Choroid plexus epithelial cell (primary cell): ENCODE measurements around the gene ADGRA3.
"Not testable (repeated sequence)": the region's sequence is repeated elsewhere in the genome, so short reads cannot be mapped to it uniquely, and the experiment has no call there.

ENCODE experiments used
- DNase-seq: peaks from one replicate; pipeline ENCODE4 v3.0.0-alpha.2; 2010; ENCODE audit warnings: low read depth
- H3K4me3 ChIP-seq: 2 replicates; pipeline ENCODE4 v1.5.1; 2011; ENCODE audit warnings: low read depth, mild to moderate bottlenecking, control low read depth, low read length, moderate library complexity
- TF ChIP-seq, protein P1 (sequence below): conservative IDR thresholded peaks from 2 replicates; pipeline ENCODE4 v1.5.1; 2011; ENCODE audit warnings: low read depth, mild to moderate bottlenecking, control low read depth, inconsistent platforms, low read length, moderate library complexity

The ADGRA3 gene

GRCh38 chr4:22476011-22476410 is 39.9 kb downstream of the ADGRA3 start:
- H3K4me3 ChIP-seq = no peak overlapping the region
- DNase-seq = no peak
- TF ChIP-seq, protein P1, sequence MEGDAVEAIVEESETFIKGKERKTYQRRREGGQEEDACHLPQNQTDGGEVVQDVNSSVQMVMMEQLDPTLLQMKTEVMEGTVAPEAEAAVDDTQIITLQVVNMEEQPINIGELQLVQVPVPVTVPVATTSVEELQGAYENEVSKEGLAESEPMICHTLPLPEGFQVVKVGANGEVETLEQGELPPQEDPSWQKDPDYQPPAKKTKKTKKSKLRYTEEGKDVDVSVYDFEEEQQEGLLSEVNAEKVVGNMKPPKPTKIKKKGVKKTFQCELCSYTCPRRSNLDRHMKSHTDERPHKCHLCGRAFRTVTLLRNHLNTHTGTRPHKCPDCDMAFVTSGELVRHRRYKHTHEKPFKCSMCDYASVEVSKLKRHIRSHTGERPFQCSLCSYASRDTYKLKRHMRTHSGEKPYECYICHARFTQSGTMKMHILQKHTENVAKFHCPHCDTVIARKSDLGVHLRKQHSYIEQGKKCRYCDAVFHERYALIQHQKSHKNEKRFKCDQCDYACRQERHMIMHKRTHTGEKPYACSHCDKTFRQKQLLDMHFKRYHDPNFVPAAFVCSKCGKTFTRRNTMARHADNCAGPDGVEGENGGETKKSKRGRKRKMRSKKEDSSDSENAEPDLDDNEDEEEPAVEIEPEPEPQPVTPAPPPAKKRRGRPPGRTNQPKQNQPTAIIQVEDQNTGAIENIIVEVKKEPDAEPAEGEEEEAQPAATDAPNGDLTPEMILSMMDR = no peak

DNA sequence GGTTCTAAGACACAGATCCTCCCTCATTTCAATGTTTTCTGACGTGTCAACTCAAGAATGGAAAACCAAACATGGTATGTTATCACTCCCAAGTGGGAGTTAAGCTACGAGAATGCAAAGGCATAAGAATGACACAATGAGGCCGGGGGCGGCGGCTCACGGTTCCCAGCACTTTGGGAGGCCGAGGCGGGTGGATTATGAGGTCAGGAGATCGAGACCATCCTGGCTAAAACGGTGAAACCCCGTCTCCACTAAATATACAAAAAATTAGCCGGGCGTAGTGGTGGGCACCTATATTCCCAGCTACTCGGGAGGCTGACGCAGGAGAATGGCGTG is 40.6 kb downstream of the ADGRA3 start:
- peak; percentile 53 for DNase-seq
- not testable (repeated sequence) for H3K4me3 ChIP-seq

DNA sequence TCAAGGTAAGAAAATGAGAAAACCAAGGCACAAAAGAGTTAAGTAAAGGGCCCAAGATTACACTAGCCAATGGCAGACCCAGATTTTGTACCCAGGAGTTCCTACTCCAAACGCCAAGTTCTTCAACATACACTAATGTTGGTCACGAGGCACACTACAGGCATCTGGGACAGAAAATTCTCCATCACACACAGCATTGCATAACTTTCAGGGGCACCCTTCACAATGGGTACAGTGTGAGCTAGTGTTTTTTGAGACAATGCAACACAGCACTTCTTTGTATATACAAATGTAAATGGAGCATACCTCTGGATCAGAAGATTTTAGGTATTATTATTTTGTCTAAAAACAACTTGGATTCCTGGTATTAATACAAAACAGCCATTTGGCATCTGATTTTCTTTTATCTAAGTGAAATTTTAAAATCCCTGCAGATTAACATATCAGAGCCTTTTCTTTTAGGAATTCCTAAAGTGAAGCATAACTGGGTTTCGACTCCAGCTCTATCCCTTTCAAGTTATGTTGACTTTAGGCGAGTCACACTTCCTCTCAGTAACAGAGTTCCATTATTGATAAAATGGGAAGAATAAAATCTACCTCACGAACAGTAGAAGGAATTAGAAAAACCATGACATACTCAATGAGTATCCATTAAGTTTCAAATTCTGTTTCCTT is 41.1 kb downstream of the ADGRA3 start:
- peak; percentile 43 for DNase-seq
- TF ChIP-seq, protein P1 = no peak
- no peak overlapping the region for H3K4me3 ChIP-seq

DNA sequence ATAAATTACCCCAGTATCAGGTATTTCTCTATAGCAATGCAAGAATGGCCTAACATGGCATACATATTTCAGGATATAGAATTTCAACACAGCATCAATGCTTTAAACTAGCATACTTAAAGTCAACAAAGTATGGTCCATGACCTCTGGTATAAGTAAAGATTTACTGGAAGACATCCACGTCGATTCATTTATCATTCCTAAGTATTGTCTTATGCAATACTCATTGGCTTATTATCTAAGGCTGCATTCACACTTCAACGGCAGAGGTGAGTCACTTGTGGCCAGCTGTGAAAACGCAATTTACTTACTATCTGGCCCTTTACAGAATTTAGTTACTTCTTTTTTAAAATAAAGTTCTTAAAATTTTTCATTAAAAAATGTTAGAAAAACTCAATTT is 42.6 kb downstream of the ADGRA3 start:
- no peak overlapping the region for H3K4me3 ChIP-seq
- DNase-seq = peak; percentile 91
- TF ChIP-seq, protein P1 = no peak

- TF ChIP-seq, protein P1 = no peak
- no peak overlapping the region for H3K4me3 ChIP-seq
- DNase-seq = no peak
Measured at GRCh38 chr4:22471999-22472461, 43.8 kb downstream of the ADGRA3 start.

GRCh38 chr4:22471419-22471818 is 44.4 kb downstream of the ADGRA3 start:
- H3K4me3 ChIP-seq = no peak overlapping the region
- TF ChIP-seq, protein P1 = no peak
- no peak for DNase-seq

- DNase-seq = no peak
- TF ChIP-seq, protein P1 = no peak
- H3K4me3 ChIP-seq = no peak overlapping the region
Measured at GRCh38 chr4:22466581-22466980, 49.3 kb downstream of the ADGRA3 start.
